Measurements from ENCODE around the gene KRT27. TPM values are rescaled to one million over a fixed set of nuclear protein-coding genes. Genes with fewer than 3 reads are reported as not detected.

The KRT27 gene
- total and polyA plus RNA-seq, 9 of the 15 experiments (the other 6 are each of a cell fraction or from before 2014, with no cell fraction given) = 0.10 TPM; not detected in 8

GRCh38 chr17:40822132-40822812 is 39.9 kb upstream of the KRT27 start, which contains the start of gene KRT10 (continued):
- no peak for TF ChIP-seq ZNF407 (IDR thresholded peaks at IDR 0.05; ENCODE audit: low read depth)
- TF ChIP-seq TRIM28 (IDR thresholded peaks at IDR 0.05) = no peak
- no peak for TF ChIP-seq HDAC8 (tag; IDR thresholded peaks at IDR 0.05)
- no peak for TF ChIP-seq SLC30A9 (CRISPR knock-in tag; IDR thresholded peaks at IDR 0.05)
- TF ChIP-seq NELFE (IDR thresholded peaks at IDR 0.05; ENCODE audit: insufficient read depth, insufficient read length) = no peak
- TF ChIP-seq ZFP91 (CRISPR knock-in tag; IDR thresholded peaks at IDR 0.05) = no peak
- no peak for TF ChIP-seq ZBTB9 (CRISPR knock-in tag; IDR thresholded peaks at IDR 0.05)
- no peak for TF ChIP-seq ZNF778 (CRISPR knock-in tag; IDR thresholded peaks at IDR 0.05)
- TF ChIP-seq ZNF316 (IDR thresholded peaks at IDR 0.05) = peak; percentile 93
- TF ChIP-seq KLF1 (tag; IDR thresholded peaks at IDR 0.05) = no peak
- no peak for TF ChIP-seq ZNF140 (CRISPR knock-in tag; IDR thresholded peaks at IDR 0.05)
- TF ChIP-seq RFX1 (IDR thresholded peaks at IDR 0.05) = no peak
- TF ChIP-seq MIER1 (IDR thresholded peaks at IDR 0.05; ENCODE audit: low read depth) = peak; percentile 80; the same call in 1 of the 2 replicates
- 0 out of 2 replicates have a peak, but pooled peaks have one; percentile 25 for TF ChIP-seq POLR2AphosphoS5 (IDR thresholded peaks at IDR 0.05; ENCODE audit: control insufficient read depth, insufficient read depth, low read depth, low read length)
- no peak for TF ChIP-seq PHF21A (IDR thresholded peaks at IDR 0.05; ENCODE audit: borderline replicate concordance, low read depth)
- TF ChIP-seq CBX3 (IDR thresholded peaks at IDR 0.05; ENCODE audit: borderline replicate concordance in 1 of 2, low read length in 2 of 2) = no peak
- no peak for TF ChIP-seq ELF1 (tag; IDR thresholded peaks at IDR 0.05)
- TF ChIP-seq RBM39 (optimal IDR thresholded peaks at IDR 0.05; ENCODE audit: low read depth, low read length) = no peak
- no peak for TF ChIP-seq EZH2 (IDR thresholded peaks at IDR 0.05; ENCODE audit: borderline replicate concordance, low read depth, low read length)

All from K562 (cell line).